ENCODE results near the gene ASXL2.

ASXL2 gene

GRCh38 chr2:25685741-25686140 lies 192.5 kb downstream of the ASXL2 start:
- DNase-seq (ENCODE audit: low spot score): no peak

- no peak for DNase-seq (ENCODE audit: low spot score)
These were observed 193.5 kb downstream of the ASXL2 start for GRCh38 chr2:25684577-25685473.
